NCI-H1417 treated with DMSO at 0.1 percent for 48 hours (cell line): Measurements from ENCODE around the gene RAI1.

Experiments
- DNase-seq: peaks from one replicate; lab custom pipeline; 2025; lab: John Stamatoyannopoulos, UW

The RAI1 gene

DNA sequence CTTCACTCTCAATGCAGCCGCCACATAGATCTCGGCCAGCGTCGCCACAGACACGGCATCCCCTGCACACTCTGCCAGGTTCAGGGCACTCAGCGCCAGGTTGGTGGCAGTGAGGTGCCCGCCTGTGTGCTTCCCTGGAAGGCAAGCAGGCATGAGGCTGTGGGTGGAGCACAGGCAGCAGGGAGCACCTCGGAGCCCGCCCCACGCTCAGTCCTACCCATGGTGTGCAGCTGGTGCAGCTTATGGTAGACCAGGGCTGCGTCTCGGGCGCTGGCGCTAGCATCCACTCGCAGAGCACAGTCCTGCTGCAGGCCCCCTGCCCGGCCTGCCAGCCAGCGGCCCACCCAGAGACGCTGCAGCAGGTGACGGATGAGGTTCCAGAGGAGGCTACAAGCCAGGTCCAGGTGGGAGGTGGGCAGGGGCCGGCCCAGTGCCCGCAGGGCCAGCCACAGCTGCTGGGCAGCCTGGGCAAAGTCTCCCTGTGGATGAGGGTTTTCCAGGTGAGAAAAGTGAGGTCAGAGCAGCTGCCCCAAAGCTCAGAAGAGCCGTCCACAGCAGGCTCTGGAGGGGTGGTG, 135.1 kb downstream of the RAI1 start:
- no peak for DNase-seq

DNA sequence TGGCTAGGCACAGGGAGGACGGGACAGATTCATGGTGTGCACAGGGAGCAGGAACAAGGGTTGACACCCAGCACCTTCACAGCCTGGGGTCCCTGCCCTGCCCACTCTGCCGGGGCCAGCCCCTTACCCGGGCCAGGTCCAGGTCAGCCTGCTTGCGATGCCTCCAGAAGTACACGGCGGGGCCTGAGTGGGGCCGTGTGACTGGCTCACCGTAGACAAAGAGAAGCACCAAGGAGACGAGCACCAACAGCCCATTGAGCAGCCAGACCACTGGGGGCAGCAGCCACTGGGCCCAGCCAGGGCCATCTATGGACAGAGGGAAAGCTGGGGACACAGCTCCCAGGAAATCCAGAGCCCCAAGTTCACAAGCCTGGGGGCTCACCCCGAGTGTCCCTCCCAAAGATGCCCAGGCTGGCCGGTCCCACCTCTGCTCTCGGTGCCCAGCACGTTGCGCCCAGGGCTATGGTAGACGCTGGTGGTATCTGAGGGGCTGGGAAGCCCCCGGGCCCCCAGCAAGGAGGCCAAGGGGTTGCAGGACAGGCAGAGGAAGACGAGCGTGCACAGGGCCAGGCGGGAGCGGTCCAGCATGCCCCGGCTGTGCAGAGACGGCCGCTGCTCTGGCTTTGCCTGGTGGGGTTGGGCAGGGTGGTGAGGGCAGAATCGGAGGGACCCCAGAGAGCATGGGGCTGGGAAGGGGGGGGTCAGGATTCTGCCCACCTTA, 135.7 kb downstream of the RAI1 start:
- DNase-seq, result no peak

DNA sequence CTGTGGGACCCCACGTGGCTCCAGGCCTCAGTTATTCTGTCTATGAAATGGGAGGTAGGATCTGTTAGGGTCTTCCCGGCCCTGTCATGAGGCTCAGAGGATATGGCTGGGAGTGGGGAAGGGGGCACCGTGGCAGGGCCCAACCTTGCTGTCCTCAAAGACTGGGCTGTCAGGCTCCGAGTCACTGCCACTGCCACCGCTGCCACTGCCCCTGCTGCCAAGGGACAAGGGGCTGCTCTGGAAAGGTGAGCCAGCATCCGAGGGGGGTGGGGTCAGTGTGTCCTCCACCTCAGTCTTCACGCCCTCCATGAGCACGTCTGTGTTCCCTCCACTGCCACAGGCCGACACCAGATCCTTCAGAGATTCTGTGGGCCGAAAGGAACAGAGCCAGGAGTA, 136.3 kb downstream of the RAI1 start:
- no peak for DNase-seq

DNA sequence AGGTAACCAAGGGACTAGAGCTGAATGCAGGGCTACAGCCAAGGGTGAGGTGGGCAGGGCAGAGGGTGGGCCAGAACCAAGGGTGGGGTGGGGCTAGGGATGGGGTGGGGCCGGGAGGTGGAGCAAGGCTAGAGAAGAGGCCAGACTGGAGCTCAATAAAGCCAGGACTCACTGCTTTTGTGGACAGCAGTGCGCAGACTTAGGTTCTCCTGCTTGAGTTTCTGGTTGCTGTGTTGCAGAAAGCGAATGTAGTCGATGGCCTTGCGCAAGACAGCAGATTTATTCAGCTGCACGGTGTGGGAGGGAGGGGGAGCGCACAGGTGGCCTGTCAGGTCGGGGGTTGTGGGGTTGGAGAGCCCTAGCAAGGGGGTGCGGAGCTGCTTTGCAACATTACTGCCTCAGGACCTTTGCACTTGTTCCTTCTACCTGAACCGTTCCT, 136.8 kb downstream of the RAI1 start:
- no peak for DNase-seq

GRCh38 chr17:17819111-17819510, 137.9 kb downstream of the RAI1 start:
- DNase-seq, result no peak

DNA sequence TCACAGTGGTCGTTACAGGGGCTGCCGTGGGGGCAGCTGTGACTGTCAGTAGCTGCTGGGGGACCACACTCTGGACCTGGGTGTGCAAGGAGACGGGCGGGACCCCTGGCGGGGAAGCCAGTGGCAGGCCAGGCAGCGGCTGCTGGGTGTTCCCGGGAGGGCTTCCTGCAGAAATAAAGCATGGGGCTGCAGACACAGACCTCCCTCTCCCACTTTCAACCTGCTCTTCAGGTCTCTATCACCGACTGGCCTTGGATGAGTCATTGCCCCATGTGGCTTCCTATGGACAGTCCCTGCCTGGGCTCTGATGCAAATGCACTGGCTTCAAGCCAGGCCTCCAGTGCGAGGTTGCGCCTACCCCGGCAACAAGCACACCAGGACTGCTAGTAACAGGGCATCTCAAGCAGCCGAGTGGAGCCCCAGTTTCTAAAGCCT, 138.3 kb downstream of the RAI1 start:
- no peak for DNase-seq

GRCh38 chr17:17820046-17820445, 138.8 kb downstream of the RAI1 start:
- no peak for DNase-seq

GRCh38 chr17:17820463-17821158, 139.4 kb downstream of the RAI1 start:
- DNase-seq, result no peak

DNA sequence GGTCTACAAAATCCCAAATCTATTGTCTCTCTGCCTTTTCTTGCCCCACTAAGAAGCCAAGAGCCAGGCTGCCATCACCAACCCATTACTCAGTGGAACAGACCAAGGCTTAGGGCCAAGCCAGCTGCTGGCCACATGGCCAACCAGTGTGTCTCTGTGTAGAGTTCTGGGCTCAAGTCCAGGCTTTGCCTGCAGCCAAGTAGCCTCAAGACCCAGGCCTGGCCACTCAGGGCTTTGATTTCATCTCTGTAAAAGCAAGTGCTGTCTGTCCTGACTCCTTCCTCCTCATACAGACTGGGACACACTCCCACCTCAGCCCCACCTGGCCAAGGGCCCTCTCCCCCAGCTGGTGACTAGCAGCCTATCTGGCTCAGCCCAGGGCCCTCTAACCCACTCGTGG, 140.9 kb downstream of the RAI1 start:
- no peak for DNase-seq

DNA sequence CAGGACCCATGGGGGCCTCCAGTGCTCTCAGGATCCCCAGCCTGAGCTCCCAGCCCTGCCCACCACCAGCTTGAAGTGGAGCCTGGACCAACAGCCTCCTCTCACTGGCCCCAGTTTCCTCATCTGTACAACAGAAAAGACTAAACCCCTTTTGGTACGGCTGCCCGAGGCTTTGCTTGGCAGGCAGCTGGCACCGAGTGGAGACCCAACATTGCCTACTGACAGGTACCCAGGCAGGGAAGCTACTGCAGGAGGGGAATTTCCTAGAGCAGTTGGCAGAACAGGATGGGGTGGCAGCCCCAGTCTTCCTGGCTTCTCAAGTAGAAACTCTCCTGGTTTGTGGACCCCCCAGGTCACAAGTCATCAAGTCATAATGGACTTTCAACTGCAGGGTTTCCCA, 141.4 kb downstream of the RAI1 start:
- no peak for DNase-seq

DNA sequence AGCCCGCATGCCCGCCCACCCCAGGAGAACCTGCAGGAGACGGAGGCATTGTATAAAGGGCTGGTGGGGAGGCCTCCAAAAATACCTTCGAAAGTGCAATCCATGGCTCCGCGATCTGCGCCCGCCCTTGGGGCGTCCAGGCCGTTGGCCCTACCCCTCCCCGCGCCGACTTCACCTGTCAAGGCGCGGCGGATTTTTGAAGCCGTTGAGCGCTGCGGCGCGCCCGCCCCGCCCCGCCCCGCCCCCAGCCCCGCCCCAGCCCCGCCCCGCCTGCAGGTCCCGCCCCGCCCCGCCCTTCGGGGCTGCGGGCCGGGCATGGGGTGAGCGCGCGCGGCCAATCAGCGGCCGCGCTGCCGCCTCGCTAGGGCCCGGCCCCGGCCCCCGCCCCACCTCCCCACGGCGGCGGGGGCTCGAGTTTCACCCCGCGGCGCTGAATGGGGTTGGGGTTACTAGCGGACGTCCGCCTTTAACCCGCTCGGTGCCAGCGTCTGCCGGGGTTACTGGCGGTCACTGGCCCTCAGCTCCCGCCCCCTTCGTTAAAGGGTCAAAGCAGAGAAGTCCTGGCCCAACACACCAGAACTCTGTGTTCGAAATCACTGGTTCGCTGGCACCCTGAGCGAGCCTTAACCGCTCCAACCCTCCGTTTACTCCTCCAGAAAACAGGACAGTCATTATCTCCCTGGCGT, 142.3 kb downstream of the RAI1 start:
- DNase-seq, result no peak

DNA sequence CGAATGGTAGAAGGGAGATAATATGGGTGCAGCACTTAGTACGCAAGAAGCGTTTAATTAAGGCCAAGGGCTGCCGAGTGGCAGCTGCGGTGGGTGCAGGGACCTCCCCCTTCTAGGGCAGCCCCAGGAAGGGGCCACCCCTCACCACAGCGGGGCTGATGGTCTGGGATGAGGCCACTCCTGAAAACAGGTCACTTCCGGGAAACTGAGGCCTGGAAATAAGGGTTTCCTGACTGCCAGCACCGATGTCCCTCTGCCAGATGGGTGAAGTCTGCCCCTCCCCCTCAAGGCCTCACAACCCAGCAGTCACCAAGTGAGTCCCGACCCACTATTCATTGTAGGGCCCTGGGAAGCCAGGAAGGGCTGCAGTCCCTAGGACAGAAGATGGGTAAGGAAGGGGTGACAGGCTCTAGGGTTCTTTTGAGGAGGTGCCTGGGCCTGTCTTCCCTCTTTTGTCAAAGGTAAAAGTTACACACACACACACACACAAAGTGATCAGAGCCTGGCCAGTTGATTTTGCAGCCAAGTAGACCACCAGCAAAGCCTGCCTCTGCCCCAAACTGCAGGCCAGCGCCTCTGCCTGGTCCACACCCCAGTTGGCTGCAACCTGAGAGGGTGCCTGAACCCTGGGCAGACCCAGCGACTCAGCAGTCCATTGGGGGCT, 143.0 kb downstream of the RAI1 start:
- no peak for DNase-seq

- DNase-seq, result no peak
These were observed 143.7 kb downstream of the RAI1 start for GRCh38 chr17:17824783-17825614.

DNA sequence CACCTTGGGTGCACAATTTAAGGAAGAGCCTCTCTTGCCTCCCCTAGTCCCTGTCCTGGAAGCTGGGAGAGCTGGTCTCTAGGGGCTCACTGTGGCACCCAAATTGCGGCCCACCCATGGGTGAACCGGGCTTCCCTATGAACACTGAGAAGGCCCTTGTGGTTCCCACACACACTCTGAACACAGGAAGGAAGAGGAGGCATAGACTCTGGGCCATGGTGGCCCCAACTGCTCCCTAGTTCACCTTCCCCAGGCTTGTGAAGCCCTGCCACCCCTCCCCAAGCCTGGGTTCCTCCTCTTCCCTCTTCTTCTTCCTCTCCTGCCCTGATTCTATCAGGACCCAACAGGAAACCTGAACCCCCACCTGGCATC, 145.1 kb downstream of the RAI1 start:
- no peak for DNase-seq

DNA sequence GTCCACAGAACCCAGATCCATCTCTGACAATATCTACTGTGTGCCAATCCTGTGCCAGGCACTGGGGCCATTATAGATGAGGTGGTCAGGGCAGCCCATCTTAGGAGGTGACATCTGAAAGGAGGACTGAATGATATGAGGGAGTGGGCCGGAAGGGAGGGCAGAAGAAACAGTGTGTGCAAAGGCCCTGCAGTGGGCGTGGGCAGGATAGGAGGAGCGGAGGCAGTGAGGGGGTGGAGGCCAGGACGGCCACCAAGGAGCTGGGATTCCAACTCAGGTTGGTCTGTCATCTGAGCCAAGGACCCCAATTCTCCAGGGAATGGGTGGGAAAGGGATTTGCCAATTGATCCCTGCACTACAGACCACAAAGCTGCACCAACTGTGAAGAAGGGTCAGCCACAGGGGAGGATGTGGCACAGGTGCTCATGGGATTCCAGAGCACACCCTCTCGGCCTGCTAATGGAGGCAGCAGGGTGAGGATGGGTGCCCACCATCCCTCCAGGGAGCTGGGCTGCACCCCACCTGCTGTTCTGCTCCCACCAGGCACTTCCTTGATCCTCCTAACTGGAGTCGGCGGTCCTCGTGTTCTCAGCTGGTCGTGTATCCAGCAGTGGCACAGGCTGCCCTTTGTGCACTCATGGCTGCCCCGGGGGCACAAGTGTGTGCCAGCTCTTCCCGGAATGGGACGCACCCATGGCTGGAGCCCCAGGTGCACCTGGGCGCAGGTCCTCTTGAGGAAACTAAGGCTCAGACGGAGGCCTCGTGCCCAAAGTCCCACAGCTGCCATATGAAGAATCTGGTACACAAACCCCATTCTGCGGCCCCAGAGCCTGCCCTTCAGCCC, 145.9 kb downstream of the RAI1 start:
- DNase-seq, result no peak

DNA sequence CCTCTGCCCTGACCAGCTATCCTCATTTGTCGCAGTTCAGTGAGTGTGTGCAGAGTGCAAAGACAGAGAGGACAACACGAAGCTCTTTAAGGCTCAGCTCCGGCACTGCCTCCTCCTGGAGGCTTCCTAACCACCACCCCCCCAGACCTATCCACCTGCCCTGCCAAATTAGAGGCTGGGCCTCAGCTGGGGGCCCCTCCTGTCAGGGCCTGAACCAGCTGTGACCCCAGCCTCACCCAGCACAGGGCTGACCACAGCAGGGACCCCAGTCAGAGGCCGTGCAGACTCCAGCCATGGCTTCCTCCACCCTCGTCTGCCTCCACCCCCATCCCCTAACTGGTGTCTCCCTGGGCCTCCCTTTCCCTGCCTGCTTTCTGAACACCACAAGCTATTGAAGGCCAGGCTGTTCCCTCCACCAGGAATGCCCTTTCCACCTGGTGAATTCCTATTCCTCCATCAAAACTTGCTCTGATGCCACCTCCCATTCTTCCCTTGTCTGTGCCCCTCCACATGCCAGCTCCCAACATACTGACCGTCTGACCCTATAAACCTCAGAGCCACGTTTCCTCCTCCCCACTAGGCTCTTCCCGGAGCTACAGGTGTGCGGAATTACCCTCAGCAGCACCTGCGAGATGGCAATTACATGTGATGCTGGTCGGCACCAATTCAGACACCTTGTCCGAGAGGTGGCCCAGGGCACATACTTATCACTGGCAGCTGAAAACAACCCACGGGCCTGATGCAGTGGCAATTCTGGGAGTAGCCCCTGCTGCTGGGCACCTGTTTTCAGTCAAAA, 146.8 kb downstream of the RAI1 start:
- no peak for DNase-seq

GRCh38 chr17:17830269-17830567, 149.0 kb downstream of the RAI1 start:
- no peak for DNase-seq

- no peak for DNase-seq
These were observed 149.5 kb downstream of the RAI1 start for GRCh38 chr17:17830740-17831207.

- DNase-seq, result no peak
These were observed 150.2 kb downstream of the RAI1 start for GRCh38 chr17:17831208-17832031.
